Middle frontal gyrus (tissue), 1 donor: ENCODE data around the gene SRGAP1.
A peak's percentile ranks its signal among the peaks of the same experiment; 100 is the strongest.
"Not testable (repeated sequence)": the region's sequence is repeated elsewhere in the genome, so short reads cannot be mapped to it uniquely, and the experiment has no call there.

Experiments used
- DNase-seq: peaks from one replicate; pipeline ENCODE4 v3.0.0-alpha.2; 2015; ENCODE audit warnings: low spot score; ENCODE audit errors: extremely low spot score

The SRGAP1 gene

DNA sequence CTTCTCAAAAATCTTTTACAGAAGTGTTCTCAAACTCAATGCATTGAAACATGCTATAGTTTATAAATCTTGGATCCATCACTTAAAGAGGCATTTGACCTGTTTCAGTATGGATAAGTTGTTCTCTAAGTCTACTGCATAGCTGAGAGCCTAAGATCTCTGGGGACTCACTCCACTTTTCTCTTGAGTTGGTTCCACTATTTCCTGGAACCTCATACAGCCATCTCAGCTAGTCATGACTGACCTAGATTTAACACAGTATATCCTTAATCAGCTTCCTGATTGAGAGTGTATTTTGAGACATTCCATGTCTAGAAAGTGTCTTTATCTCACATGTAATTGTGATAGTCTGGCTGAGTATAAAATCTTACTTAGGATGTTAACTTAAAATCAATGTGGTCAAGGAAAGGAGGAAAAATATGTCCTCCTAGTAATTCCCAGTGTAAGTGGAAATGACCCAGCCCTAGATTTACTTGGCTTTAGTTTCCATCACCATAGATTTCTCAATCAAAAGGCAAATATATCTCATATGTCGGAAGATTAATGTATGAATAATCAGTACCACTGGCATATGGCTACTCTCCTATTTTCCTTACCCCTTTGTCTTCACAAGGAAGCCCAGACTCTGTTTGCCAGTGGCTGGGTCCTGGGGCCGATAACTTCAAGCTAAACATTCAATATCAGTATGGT, 315.7 kb downstream of the SRGAP1 start:
- DNase-seq: no peak

DNA sequence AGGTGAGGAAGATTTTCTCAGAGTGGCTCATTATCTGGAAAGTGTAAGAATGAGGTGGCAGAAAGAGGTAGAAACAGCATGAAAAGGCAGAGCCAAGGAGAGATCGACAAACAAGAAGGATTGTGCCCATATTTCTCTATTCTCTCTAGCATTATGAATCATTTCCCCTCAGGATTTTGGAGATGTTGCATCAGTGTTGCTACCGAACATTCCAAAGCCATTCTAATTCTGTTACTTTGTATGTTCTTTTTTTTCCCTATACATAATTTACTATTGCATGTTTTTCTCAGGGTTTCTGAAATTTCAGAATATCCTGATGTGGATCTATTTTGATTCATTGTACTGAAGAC, 316.2 kb downstream of the SRGAP1 start:
- DNase-seq: no peak

DNA sequence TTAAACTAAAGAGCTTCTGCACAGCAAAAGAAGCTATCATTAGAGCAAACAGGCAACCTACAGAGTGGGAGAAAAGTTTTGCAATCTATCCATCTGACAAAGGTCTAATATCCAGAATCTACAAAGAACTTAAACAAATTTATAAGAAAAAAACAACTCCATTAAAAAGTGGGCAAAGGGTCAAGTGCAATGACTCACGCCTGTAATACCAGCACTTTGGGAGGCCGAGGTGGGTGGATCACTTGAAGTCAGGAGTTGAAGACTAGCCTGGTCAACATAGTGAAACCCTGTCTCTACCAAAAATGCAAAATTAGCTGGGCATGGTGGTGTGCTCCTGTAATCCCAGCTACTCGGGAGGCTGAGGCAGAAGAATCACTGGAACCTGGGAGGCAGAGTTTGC, 322.1 kb downstream of the SRGAP1 start:
- DNase-seq: not testable (repeated sequence)

DNA sequence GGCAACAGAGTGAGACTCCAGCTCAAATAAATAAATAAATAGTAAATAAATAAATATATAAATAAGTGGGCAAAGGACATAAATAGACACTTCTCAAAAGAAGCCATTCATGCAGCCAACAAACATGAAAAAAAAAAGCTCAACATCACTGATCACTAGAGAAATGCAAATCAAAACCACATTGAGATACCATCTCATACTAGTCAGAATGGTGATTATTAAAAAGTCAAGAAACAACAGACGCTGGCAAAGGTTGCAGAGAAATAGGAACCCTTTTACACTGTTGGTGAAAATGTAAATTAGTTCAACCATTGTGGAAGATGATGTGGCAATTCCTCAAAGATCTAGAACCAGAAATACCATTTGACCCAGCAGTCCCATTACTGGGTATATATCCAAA, 322.5 kb downstream of the SRGAP1 start:
- not testable (repeated sequence) for DNase-seq

DNA sequence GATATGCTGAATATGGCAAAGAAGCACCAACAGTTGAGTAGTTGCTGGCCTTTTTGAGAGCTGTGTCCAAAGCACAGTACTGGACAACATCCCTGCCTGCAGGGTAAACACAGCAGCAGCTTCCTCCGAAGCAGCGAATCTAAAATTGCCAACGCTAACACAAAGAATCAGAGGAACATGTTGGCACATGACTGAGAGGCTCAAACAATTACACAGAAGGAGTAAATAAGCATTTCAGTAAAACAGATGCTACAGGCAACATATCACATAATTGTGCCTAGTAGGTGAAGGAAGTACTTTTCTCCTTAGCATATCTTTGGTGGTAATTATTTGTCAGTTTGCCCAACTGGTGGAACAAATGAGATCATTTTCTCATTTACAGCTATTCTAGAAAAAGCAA, 325.5 kb downstream of the SRGAP1 start:
- no peak for DNase-seq

DNA sequence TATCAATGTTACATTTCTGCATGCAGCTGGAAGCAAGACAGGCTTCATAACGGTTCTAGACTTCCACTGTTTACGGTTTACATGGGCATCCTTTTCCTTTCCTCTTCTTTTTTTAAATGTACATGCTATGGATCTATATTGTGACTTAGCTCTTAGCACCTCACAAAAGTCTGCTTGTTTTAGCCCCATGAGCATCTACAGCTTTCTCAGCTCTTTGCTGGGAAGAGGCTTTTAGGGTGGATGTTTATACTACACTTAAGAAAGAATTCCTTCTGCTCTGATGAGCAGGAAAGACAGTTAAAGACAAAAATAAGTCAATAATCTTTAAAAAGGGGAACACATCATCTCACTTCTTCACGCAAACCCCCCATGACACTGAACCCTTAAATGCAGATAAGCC, 326.2 kb downstream of the SRGAP1 start:
- DNase-seq: no peak

DNA sequence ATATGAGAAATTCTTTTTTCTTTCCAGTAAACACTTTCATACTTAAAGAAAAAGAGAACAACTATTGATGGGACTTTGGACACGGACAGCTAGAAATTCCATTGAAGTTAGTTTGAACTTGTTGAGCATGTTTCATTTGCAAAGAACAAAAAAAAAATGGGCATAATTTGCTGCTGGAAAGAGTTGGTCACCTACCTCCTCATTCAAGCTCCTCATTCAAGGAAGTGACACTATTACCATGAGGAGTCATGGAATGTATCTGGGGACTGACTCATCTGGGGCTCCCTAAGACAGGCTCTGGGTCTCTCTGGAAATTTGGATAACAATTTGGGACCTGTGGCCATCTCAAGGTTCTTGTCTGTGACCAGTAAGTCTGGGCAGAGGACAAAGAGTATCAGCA, 327.2 kb downstream of the SRGAP1 start:
- no peak for DNase-seq

DNA sequence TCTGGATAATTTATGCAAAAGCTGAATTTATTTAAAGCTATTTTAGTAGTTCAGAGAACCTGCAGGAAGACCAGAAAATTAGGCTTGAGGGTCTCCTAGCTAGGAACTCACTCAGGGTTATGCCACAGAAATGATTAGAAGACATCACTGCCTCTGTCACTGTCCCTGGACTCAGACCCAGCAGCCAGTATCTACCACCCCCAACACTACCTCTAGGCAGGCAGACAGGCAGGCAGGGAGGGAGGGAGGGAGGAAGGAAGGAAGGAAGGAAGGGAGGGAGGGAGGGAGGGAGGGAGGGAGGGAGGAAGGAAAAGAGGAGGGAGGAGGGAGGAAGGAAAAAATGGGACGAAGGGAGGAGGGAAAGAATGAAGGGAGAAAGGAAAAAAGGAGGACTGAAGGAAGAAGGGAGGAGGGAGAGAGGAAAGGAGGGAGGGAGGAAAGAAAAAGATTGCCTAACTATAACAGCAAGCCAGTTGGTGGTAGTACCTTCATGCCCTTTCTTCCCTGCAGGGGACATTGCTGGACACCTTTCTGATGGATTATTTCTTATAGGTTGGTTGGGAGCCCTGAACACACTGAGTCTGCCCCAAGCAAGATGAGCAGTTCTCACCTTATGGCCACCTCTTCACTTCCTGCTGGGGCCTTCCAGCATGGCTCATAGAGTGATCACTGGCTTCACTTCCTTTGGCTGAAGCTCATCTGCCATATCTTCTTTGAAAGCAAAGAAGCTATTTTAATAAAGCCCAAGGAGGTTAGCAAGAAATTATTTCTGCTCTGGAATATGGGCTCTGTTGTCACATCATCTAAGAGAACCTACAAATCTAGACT, 327.9 kb downstream of the SRGAP1 start:
- no peak for DNase-seq

DNA sequence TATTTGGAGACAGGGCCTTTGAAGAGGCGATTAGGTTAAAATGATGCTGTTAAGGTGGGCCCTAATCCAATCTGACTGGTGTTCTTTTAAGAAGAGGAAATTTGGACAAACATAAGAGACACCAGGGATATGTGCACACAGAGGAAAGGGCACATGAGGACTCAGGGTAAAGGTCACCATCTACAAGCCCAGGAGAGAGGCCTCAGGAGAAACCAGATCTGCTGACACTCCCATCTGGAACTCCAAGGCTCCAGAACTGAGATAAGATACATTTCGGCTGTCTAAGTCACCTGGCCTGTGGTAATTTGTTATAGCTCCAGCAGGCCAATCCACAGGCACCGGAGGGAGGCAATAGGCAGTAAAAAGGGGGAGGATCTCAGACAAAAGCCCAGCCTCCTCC, 329.0 kb downstream of the SRGAP1 start:
- DNase-seq: no peak

DNA sequence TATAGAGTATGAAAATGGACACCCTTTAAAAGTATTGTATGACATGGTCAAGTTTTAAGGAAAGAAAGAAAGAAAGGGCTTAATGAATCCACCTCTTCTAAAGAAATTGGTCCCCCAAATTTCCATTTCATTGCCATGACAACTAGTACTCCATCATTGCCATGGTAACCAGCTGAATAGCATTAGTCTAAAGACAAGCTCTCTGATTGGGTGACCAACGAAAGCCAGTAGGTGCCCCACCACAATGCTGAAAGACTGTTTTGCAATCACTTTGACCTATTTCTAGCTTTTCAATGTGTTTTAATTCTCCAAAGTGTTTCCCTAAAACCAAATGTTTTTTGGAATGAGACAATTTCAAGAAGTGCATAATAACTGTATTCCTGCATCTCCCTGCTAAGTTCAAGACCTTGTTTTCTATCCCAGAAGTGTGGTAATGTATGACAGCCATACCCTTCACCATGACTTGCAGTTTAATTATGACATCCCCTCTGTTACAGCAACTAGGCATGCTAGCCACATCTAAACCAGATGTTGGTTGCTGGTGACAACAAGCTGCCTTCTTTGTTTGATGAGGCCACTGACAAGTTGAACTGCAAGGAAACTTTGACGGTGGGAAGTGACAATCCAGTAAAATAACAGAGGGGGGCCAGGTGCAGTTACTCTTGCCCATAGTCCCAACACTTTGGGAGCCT, 330.9 kb downstream of the SRGAP1 start:
- no peak for DNase-seq

DNA sequence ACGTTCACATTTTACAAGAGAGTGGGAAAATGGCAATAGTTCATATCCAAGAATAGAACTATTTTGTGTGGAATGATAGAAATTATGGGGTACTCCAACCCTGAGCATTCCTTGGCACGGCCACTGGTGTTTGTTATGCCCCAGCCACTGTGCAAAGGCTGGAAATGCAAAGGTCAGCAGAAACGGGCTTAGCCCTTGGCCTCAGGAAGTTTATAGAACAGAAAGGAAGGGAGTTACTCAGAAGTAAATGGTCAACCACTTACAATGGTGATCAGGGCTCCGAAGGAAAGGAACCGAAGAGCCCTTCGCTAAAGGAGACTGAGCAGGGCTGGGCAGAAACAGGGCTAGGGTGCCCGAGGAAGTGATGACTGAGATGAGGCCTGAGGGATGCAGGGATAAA, 332.5 kb downstream of the SRGAP1 start:
- no peak for DNase-seq

DNA sequence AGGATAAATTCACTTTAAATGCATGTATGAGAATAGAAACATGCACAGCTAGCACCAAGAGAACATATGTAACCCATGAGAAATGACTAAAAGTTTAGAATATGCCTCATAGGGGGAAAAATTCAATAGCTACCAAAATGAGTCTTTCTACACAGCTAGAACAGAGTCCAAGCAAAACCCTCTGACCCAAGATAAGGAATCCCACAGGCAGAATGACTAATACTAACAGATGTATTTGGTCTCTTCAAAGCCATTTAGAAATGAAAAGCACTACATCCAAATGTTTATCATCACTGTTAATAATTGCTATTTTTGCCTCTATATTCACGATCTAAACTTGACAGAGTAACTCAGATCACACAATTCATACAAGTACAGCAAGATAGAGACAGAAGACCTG, 333.6 kb downstream of the SRGAP1 start:
- DNase-seq: no peak

DNA sequence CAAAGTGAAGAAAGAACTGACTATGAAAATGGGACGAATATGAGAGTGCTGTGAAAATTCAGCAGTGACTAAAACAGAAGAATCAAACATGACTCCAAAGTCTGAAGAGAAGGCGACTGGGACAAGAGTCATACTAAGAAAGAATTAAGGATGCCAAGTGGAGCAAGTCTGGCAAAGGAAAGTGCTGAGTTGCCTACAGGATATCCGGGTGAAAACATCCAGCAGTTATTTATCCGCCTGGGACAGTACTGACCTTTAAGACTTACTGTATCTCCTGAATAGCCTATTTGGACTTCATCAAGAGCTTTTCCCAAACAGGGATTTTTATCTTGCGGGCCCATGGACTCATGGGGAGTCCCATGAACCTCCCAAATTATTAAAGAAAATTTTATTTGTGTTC, 336.5 kb downstream of the SRGAP1 start:
- no peak for DNase-seq

DNA sequence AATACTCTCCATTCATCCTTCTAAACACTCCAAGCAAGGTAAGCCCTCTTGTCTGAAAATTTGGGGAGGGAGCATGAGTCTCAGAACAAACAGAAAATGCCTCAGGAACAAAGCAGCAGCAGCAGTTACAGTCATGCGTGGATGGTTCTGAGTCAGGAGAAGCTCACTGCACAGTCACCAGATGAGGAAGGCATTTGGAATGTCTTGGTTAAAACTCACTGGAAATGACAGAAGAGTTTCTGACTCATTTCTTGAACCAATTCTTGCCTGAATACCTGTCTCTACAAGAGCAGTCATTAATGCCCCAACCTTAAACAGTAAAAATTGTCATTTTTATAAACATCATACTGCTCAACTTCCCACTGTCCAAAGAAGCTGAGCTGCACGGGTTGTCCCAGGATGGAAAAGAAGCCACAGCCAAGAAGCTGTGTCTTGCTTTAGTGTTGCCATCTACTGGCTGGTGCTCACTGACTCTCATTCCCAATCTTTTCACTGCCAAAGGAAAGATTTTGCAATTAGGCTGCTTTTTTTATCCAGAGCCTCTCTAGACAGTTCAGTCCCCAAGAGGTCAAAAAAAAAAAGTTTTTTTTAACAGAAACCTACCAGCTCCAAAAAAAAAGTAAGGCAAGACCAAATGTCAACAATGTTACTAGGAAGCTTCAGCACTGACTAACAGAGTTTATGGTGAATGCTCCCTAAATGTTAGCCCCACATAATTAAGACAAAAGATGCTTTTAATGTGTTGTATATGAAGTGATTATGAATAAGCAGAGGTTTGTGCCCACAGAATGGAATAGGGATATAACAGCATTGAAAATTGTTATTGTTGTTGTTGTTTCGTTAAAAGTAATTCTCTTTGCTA, 337.2 kb downstream of the SRGAP1 start:
- peak; percentile 59 for DNase-seq

DNA sequence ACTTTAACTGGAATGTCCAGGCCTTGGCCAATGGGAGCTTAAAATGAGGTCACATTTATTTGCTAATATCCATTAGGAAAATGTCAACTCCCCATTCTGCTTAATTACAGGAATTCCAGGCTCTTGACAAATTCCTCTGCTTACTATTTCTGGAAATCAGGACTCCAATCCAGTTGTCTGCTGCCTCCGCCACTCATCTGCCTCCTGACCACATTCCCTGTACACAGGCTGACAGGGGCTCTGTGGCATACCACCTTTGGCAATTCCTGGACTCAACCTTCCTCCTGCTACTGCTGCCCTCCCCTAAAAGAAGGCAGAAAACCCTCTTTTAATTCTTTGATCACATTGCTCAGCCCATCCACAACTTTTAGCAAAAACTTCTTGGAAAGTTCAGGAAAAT, 339.7 kb downstream of the SRGAP1 start:
- DNase-seq: no peak

DNA sequence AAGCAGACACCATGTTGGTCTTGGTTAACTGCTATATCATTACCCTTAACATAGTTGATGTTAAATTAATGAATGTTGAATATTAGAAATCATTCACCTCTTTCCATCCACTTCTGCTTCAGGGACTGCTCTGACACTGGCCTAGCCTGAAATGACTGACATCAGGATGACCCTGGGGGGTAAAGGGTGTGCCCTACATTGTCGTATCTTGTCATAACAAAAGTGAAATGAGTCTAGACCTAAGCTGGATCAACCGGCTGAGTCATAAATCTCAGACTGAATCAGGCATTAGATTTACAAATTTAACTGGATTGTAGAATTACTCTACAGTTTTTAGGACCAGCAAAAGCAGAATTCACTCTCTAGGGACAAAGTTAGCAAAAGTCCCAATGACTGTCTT, 342.3 kb downstream of the SRGAP1 start:
- DNase-seq: no peak

DNA sequence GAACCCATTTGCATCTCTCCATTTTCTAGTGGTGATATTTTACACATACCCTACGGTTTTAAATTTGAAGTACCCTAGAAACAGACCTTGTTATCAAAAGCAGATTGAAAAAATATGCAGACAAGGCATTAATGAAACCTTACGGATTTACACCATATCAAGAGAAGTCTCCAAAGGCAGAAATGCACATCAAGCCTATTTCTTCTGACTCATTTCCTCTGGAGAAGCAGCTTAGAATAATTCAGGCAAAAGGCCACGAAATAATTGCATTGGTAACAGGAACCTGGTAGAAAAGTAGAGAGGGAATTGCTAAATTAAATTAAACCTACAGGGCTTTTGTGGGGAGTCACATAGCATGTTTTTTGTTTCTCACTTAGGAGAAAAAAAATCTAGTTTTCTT, 342.9 kb downstream of the SRGAP1 start:
- no peak for DNase-seq

DNA sequence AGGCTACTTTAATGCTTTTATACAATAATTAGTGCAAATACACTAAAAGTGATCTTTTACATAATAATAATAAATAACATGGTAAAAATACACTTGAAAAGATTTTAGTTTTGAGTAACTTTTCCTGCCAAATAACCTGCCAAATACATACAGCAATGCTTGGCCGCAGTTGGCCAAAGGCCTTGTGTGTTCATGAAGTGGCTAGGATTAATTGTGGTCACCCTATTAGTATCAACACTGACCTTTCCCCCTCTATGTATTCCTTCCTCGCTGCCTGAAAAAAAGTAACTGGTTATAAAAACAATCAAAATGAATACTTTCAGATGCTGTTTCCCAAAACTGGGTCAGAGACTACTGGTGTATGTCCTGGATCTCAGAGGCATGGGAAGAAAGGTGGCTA, 343.3 kb downstream of the SRGAP1 start:
- no peak for DNase-seq

DNA sequence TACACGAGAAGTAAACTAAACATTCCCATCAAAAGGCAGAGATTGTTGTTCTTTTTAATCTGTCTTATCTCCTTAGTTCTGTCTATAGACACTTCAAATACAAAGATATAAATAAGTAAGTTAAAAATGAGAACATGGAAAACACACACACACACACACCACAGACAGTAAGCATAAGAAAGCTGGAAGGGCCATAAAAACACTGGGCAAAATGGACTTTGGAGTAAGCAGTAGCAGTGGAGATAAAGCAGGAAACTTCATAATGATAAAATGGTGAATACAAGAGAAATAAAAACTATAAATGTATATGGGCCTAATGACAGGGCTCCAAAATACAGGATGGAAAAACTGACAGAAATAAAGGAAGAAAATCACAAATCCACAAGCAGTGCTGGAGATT, 345.0 kb downstream of the SRGAP1 start:
- no peak for DNase-seq

DNA sequence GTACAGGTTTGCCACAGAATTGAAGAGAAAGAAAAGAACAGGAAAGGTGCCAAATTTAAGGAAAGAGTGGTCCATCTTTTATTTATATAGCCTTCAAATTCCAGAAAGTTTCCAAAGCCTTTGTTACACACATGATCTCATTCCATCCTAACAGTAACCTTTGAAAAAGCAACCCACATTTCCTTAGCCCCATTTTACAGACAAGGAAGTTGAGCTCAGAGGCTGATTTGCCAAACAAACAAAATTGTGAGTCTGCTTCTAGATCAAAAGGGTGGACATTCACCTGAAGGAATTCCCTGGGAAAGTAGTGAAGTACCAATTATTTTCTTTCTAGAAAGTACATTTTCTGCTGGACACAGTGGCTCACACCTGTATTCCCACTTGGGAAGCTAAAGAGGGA, 345.6 kb downstream of the SRGAP1 start:
- no peak for DNase-seq

DNA sequence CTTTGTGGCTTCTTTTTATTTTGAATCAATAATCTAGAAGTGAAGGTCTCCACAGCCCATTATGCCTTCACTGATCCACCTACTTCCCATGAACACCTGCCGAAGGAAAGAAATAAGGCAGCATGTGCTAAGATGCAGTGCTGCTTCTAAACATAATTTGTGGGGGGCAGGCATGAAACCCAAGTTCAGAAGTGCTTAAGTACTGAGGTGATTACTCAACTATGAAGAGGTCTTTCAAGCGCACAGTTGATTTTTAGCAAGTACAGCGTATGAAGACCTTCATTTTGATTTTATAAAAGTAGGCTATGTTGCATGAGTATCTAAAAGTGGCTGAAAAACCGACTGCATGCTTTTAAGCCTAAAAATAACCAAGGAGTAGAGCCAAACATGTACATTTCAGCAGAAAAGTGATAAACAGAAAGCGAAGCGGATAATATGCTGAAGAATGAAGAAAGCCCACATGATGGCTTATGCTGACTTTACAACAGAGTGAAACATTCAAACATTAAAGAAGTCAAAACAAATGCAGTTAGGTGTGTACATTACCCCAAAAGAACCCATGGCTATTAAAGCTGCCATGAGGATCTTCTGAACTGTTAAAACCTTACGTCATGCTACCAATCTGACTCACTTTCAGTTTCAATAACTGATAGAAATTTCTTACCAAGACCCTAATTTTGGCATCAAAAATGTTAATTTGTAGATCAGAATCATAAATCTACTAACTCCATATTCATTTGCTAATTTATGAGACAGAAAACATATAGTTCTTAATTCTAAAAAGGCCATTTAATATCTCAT, 348.3 kb downstream of the SRGAP1 start:
- DNase-seq: no peak
